Retinal pigment epithelial cell (primary cell): ENCODE data around the gene GINS2.
A peak's percentile ranks its signal among the peaks of the same experiment; 100 is the strongest.

Experiments
- DNase-seq: peaks from one replicate; pipeline ENCODE4 v3.0.0-alpha.2; 2010; ENCODE audit warnings: low read depth
- H3K4me3 ChIP-seq: 2 replicates; pipeline ENCODE4 v1.5.1; 2011; ENCODE audit warnings: mild to moderate bottlenecking, low read length, control low read depth, moderate library complexity
- TF ChIP-seq, protein P1 (sequence below): conservative IDR thresholded peaks from 2 replicates; pipeline ENCODE4 v1.5.1; 2011; ENCODE audit warnings: low read depth, low read length, control low read depth, inconsistent platforms

The GINS2 gene

DNA sequence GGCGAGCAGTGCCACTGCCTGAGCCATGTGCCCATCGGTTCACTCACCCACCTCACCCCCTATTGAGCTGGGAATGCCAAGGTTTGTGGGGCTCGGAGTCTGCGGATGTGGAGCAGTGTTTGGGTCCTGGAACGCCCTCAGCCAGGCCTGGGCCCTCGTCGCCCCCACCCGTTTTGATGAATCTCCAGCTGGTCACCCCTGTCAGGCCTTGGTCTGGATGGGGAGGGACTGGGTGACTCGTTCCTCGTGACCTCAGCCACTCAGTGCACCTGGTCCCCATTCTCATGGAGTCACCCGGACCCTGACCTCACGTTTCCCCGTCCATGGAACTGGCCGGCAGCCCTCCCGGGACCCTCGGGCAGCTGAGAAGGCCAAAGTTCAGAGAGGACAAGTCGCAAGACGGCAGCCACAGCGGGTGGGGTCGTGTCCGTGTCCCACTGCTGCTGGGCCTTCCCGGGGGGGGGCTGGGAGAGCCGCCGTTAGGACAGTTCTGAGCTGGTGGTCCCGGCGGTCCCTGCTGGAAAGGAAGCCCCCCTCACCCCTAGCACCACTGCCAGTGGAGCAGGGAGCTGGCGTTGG is 52.4 kb downstream of the GINS2 start:
- TF ChIP-seq, protein P1, sequence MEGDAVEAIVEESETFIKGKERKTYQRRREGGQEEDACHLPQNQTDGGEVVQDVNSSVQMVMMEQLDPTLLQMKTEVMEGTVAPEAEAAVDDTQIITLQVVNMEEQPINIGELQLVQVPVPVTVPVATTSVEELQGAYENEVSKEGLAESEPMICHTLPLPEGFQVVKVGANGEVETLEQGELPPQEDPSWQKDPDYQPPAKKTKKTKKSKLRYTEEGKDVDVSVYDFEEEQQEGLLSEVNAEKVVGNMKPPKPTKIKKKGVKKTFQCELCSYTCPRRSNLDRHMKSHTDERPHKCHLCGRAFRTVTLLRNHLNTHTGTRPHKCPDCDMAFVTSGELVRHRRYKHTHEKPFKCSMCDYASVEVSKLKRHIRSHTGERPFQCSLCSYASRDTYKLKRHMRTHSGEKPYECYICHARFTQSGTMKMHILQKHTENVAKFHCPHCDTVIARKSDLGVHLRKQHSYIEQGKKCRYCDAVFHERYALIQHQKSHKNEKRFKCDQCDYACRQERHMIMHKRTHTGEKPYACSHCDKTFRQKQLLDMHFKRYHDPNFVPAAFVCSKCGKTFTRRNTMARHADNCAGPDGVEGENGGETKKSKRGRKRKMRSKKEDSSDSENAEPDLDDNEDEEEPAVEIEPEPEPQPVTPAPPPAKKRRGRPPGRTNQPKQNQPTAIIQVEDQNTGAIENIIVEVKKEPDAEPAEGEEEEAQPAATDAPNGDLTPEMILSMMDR = no peak
- H3K4me3 ChIP-seq = no peak overlapping the region
- DNase-seq = no peak

DNA sequence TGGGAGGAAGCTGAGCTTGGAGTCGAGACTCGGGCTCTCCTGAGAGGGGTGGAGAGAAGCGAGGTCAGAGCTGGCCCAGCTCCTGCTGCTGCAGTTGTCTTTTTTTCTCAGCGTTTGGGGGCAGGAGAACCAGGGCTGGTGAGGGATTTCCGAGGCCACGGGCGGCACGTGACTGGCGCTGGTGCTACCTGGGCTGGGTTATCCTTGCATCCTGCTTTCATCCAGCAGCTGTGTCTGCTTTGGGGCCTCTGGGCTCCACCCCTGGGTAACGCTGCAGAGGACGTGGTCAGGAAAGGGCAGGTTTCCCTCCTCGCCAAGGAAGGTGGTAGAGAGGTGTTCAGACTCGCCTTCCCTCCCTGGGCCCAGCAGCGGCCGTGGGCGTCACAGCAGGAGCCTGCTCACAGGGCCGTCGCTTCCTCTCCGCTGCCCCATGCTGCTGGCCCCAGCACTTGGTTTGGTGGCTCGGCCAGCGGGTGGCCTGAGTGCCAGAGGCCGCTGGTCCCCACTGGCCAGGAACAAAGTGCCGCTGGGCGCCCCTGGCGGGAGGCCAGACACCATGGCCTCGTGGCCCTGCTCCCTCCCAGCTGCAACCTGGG is 53.1 kb downstream of the GINS2 start:
- DNase-seq = no peak
- TF ChIP-seq, protein P1 = no peak
- no peak overlapping the region for H3K4me3 ChIP-seq

DNA sequence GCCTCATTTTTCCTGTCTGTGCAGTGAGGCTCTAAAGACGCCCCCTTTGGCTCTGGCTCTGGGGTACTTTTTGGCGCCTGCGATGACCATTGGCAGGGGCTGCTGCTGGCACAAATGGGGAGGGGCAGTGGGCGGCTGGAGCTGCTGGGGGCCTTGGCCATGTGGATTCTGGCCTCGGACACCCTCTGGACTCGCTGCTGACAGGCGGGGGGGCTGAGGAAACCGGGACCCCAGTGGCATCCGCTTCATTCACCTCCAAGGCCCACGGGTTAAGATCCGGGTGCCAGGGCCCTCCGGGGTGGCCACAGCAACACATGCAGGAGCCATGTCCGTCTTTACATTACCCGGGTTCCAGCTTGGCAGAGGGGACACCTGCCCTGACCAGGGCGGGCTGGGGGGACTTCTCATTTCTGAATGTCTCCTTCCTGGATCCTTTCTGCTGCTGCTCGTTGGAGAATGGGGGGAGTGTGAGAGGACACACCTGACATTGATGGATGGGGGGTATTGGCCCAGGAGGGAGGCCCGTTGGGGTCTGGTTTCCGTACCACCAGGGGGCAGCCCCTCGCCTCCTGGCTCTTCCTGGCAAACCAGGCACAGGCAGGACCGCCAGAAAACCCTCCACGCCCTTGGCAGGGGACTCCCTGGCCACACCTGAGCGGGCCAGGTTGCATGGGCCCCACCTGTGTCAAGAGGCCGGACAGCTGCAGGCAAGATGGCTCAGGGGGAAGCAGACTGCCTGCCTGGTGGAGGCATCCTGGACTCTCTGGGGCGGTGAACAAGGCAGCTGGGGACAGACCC is 53.8 kb downstream of the GINS2 start:
- H3K4me3 ChIP-seq = no peak overlapping the region
- DNase-seq = no peak
- TF ChIP-seq, protein P1 = peak; percentile 39

DNA sequence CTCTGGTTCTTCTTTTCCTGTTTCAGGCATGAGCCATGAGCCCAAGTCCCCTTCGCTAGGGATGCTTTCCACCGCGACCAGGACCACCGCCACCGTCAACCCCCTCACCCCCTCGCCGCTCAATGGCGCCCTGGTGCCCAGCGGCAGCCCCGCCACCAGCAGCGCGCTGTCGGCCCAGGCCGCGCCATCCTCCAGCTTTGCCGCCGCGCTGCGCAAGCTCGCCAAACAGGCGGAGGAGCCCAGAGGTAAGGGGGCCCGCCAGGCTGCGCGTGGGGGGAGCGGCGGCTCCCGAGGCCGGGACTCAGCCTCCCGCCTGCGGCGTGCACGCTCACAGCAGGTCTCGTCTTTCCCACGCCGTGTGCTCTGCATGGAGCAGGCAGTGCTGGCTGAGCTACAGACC is 54.9 kb downstream of the GINS2 start:
- no peak overlapping the region for H3K4me3 ChIP-seq
- TF ChIP-seq, protein P1 = no peak

DNA sequence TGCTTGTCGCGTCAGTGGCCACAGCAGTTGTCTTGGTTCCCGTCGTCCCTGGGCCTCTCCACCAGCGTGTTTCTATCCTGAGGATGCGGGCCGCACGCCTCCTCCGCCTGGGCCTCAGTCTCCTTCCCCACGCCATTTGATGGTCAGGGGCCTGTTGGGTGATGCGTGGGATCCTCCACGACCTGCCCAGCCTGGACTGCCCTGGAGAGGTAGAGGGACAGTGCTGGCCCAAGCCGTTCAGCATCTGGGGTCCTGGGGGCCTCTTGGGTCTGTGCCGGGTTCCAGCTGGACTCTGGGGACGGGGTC is 55.4 kb downstream of the GINS2 start:
- no peak for DNase-seq
- TF ChIP-seq, protein P1 = no peak
- H3K4me3 ChIP-seq = no peak overlapping the region

More for the DNA sequence above, 54.9 kb downstream of the GINS2 start:
- no peak for DNase-seq

DNA sequence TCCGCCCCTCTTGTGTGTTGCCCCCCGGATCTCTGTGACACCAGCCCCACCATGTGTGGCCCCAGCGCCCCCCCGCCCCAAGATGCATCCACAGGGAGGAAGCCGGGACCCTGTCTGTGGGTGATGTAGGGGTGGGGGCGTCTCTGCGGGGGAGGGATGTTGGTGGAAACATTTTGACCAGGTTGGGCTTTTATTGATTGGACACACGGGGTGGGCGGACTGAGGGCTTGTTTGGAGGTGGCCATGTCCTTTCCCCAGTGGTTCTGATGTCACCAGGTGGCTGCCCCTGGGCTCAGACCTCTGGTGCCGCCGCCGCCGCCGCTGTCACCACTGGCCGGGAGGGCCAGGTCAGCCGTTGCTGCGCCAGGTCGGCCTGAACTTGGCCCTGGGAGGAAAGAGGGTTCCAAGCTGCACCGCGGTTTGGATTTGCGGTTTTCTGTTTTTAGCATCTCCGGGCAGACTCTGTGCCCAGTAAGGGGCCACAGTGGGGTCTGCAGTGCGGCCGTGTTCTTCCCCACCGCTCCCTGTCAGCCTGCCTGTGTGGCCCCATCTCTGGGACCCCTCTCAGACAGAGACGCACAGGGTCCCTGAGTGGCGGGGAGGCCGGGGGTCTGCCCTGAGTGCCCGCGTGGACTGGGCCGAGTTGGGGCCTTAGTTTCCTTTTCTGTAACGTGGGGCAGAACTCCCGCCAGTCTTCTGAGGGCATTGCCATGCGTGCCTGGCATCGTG is 55.9 kb downstream of the GINS2 start:
- TF ChIP-seq, protein P1 = no peak
- H3K4me3 ChIP-seq = no peak overlapping the region
- no peak for DNase-seq
